Kidney (tissue), 14 donors: ENCODE measurements around the gene RNU6-7. TPM values are rescaled to one million over a fixed set of nuclear protein-coding genes. Genes with fewer than 3 reads are reported as not detected.
A peak's percentile ranks its signal among the peaks of the same experiment; 100 is the strongest.

Source experiments
- DNase-seq, 5 donors: peaks; one replicate each; pipeline ENCODE4 v3.0.0-alpha.2; 2013 to 2020
- FAIRE-seq: peaks from 2 replicates; lab custom pipeline; 2012; peaks lifted over from hg19 to GRCh38; lab: Jason Lieb, UNC
- H3K27ac ChIP-seq, 2 donors: one replicate each; pipeline ENCODE4 v1.7.0; 2013; ENCODE audit warnings: low read depth in 2 of 2, low read length in 2 of 2, inconsistent platforms in 1 of 2
- H3K27me3 ChIP-seq: one replicate; pipeline ENCODE4 v1.7.1; 2013; ENCODE audit warnings: low read length, inconsistent platforms; ENCODE audit not compliant: control insufficient read depth, insufficient read depth
- H3K36me3 ChIP-seq, 3 donors: one replicate each; pipeline versions ENCODE4 v1.7.0 to v1.7.1; 2013; ENCODE audit warnings: low read length in 3 of 3, control low read depth in 1 of 3, inconsistent platforms in 1 of 3; ENCODE audit not compliant: insufficient read depth in 3 of 3, control insufficient read depth in 2 of 3
- H3K4me1 ChIP-seq, 3 donors: one replicate each; pipeline versions ENCODE4 v1.7.0 to v1.7.1; 2013; ENCODE audit warnings: low read length in 3 of 3, inconsistent platforms in 1 of 3, low read depth in 1 of 3; ENCODE audit not compliant: control insufficient read depth in 2 of 3, insufficient read depth in 2 of 3
- H3K4me3 ChIP-seq, 3 donors: one replicate each; pipeline versions ENCODE4 v1.7.0 to v1.8.1; 2013; ENCODE audit warnings: low read length in 3 of 3, control low read depth in 1 of 3, inconsistent platforms in 1 of 3
- H3K9ac ChIP-seq, 3 donors: one replicate each; pipeline versions ENCODE4 v1.7.0 to v1.7.1; 2013; ENCODE audit warnings: low read length in 3 of 3, control low read depth in 1 of 3, inconsistent platforms in 1 of 3
- H3K9me3 ChIP-seq, 3 donors: one replicate each; pipeline versions ENCODE4 v1.7.0 to v1.7.1; 2013; ENCODE audit warnings: low read length in 3 of 3, control low read depth in 1 of 3, inconsistent platforms in 1 of 3; ENCODE audit not compliant: control insufficient read depth in 2 of 3, insufficient read depth in 1 of 3
- CTCF ChIP-seq: IDR thresholded peaks from 3 replicates; pipeline ENCODE4 v1.5.1; 2012; ENCODE audit warnings: mild to moderate bottlenecking, moderate library complexity, borderline replicate concordance; ENCODE audit not compliant: insufficient read depth; ENCODE audit errors: extremely low read depth
- intact Hi-C: fragments of 100-400 bp; cut with DNase I; formaldehyde crosslinking; loops from one replicate; pipeline ENCODE4 v1.11.1; 2022
- polyA plus RNA-seq: library from polyadenylated mRNA; stranded (reverse); fragments of 350-450 nt; fragmentation: Illumina TruSeq; extraction: RNeasy Lipid Tissue Mini Kit (QIAGEN cat#74804); gene quantifications from one replicate; pipeline ENCODE4 v1.2.3, GENCODE V29; 2014; ENCODE audit warnings: low read depth, low replicate concordance; ENCODE audit not compliant: insufficient read depth
- total RNA-seq: library from RNA; stranded (reverse); fragmentation: NEBNext Ultra II Directional; extraction: Animal tissue kit (Norgen Biotek cat#: 25700); gene quantifications from one replicate; pipeline ENCODE4 v1.2.1, GENCODE V29; 2021
- donor health status: control.
- donor health status: control.
- donor health status: control.
- donor health status: control.
- donor health status: control.
- donor health status: DM: yes; HTN: yes; CAD: no.
- donor health status: Normal renal cell carcinoma (clear cell type).

RNU6-7 gene
- total and polyA plus RNA-seq, 2 donors from 2014 or later: not detected

GRCh38 chr14:32211068-32211404 is 9.2 kb downstream of the RNU6-7 start:
- DNase-seq: no peak
- no peak for FAIRE-seq
- TF ChIP-seq CTCF: no peak
- intact Hi-C loops: no loop called here
- Histone ChIP-seq H3K9ac (no peak overlapping the region), H3K27ac (no peak overlapping the region), H3K4me1 (no peaks in the 10 kb centered on the region), H3K9me3 (no peaks in the 10 kb centered on the region), H3K27me3 (no peaks in the 10 kb centered on the region), H3K4me3 (no peak overlapping the region), H3K36me3 (no peaks in the 10 kb centered on the region)

GRCh38 chr14:32212833-32213232 is 11.0 kb downstream of the RNU6-7 start:
- no peak for DNase-seq

GRCh38 chr14:32217301-32217700 is 15.5 kb downstream of the RNU6-7 start:
- H3K9ac ChIP-seq: no peak overlapping the region
- no peaks in the 10 kb centered on the region for H3K27me3 ChIP-seq
- no peak overlapping the region for H3K27ac ChIP-seq
- H3K4me1 ChIP-seq: no peaks in the 10 kb centered on the region
- FAIRE-seq: no peak
- H3K9me3 ChIP-seq: no peaks in the 10 kb centered on the region
- no peak for TF ChIP-seq CTCF
- intact Hi-C loops: no loop called here
- no peaks in the 10 kb centered on the region for H3K36me3 ChIP-seq
- peak in 2 of 5 donors; percentile 10 to 14 for DNase-seq
- no peak overlapping the region for H3K4me3 ChIP-seq

More at GRCh38 chr14:32212833-32213232, 11.0 kb downstream of the RNU6-7 start:
- intact Hi-C loops: no loop called here
- Histone ChIP-seq H3K27ac (no peak overlapping the region), H3K27me3 (no peaks in the 10 kb centered on the region), H3K36me3 (no peaks in the 10 kb centered on the region), H3K4me1 (no peaks in the 10 kb centered on the region), H3K4me3 (no peak overlapping the region), H3K9me3 (no peaks in the 10 kb centered on the region), H3K9ac (no peak overlapping the region)
- FAIRE-seq: no peak
- TF ChIP-seq CTCF: no peak

GRCh38 chr14:32224737-32225377 is 23.0 kb downstream of the RNU6-7 start:
- Histone ChIP-seq H3K4me3 (no peak overlapping the region), H3K9me3 (no peaks in the 10 kb centered on the region), H3K27me3 (no peaks in the 10 kb centered on the region), H3K9ac (no peak overlapping the region), H3K27ac (no peak overlapping the region), H3K4me1 (no peaks in the 10 kb centered on the region), H3K36me3 (no peaks in the 10 kb centered on the region)
- no peak for TF ChIP-seq CTCF
- intact Hi-C loops: no loop called here
- peak in 3 of 5 donors; percentile 10 to 52 (median 12) for DNase-seq
- FAIRE-seq: no peak
